Endodermal cell (in vitro differentiated cells): ENCODE results near the gene PSORS1C2. TPM values are rescaled to one million over a fixed set of nuclear protein-coding genes. Genes with fewer than 3 reads are reported as not detected.

ENCODE experiments used
- DNase-seq: peaks from one replicate; pipeline ENCODE4 v3.0.0-alpha.2; 2017
- H3K27ac ChIP-seq: 2 replicates; pipeline ENCODE4 v1.5.1; 2013; ENCODE audit warnings: mild to moderate bottlenecking, low read depth, low read length, moderate library complexity
- H3K27me3 ChIP-seq: 2 replicates; pipeline ENCODE4 v1.6.1; 2013; ENCODE audit warnings: mild to moderate bottlenecking, low read length, moderate library complexity; ENCODE audit not compliant: insufficient read depth, control insufficient read depth, poor library complexity, severe bottlenecking
- H3K36me3 ChIP-seq: 2 replicates; pipeline ENCODE4 v1.7.0; 2013; ENCODE audit warnings: mild to moderate bottlenecking, low read length, moderate library complexity; ENCODE audit not compliant: control insufficient read depth, insufficient read depth
- H3K4me1 ChIP-seq: one replicate; pipeline ENCODE4 v1.7.0; 2013; ENCODE audit warnings: low read length; ENCODE audit not compliant: control insufficient read depth, insufficient read depth
- H3K4me3 ChIP-seq: 2 replicates; pipeline ENCODE4 v1.5.1; 2013; ENCODE audit warnings: mild to moderate bottlenecking, low read length, moderate library complexity
- H3K9ac ChIP-seq: 2 replicates; pipeline ENCODE4 v1.6.1; 2013; ENCODE audit warnings: mild to moderate bottlenecking, low read length, moderate library complexity; ENCODE audit not compliant: poor library complexity, severe bottlenecking; ENCODE audit errors: extremely low read depth
- H3K9me3 ChIP-seq: 2 replicates; pipeline ENCODE4 v1.6.1; 2013; ENCODE audit warnings: mild to moderate bottlenecking, low read length, moderate library complexity; ENCODE audit not compliant: control insufficient read depth
- H3K27ac Mint-ChIP-seq: 2 replicates; pipeline ENCODE4 v1.8.0; 2020; ENCODE audit warnings: mixed read lengths
- H3K27me3 Mint-ChIP-seq: 2 replicates; pipeline ENCODE4 v1.8.0; 2021; ENCODE audit warnings: mild to moderate bottlenecking, mixed read lengths; ENCODE audit not compliant: insufficient read depth
- H3K36me3 Mint-ChIP-seq: 2 replicates; pipeline ENCODE4 v1.8.0; 2020; ENCODE audit warnings: low read depth, mixed read lengths
- H3K4me1 Mint-ChIP-seq: 2 replicates; pipeline ENCODE4 v1.8.0; 2020; ENCODE audit warnings: mixed read lengths
- H3K4me3 Mint-ChIP-seq: 2 replicates; pipeline ENCODE4 v1.8.0; 2020; ENCODE audit warnings: mild to moderate bottlenecking, moderate library complexity, mixed read lengths
- H3K9me3 Mint-ChIP-seq: 2 replicates; pipeline ENCODE4 v1.8.0; 2020; ENCODE audit warnings: mild to moderate bottlenecking, mixed read lengths
- CTCF ChIP-seq: fragments of 200-600 bp; sonication (generic); conservative IDR thresholded peaks from 2 replicates; pipeline ENCODE4 v1.5.0; 2021; ENCODE audit warnings: antibody characterized with exemption, mild to moderate bottlenecking
- WGBS, 2 experiments: methylation state at CpG; one replicate each; pipeline versions ENCODE4 v1.1.5 to v1.1.7; 2013; ENCODE audit warnings: missing lambda C conversion rate in 2 of 2, mixed read lengths in 1 of 2; ENCODE audit not compliant: insufficient coverage in 1 of 2, insufficient read length in 1 of 2; 5-methylcytosine and 5-hydroxymethylcytosine counted together
- total RNA-seq, 2 donors: library from RNA; stranded (reverse); fragmentation: NEBNext Ultra II Directional in 1 of 2; extraction: Animal tissue kit (Norgen Biotek cat#: 25700) in 1 of 2; gene quantifications; 2 replicates in 1 of 2; 3 replicates in 1 of 2; pipeline ENCODE4 v1.2.1, GENCODE V29; 2021

The PSORS1C2 gene
- total RNA-seq, 2 donors from 2014 or later: not detected

GRCh38 chr6:31142361-31142761, 3.5 kb upstream of the PSORS1C2 start:
- Histone ChIP-seq H3K4me1 (no peaks in the 10 kb centered on the region), H3K27ac (no peak overlapping the region), H3K9me3 (no peaks in the 10 kb centered on the region), H3K9ac (no peak overlapping the region), H3K4me3 (no peak overlapping the region), H3K27me3 (no peaks in the 10 kb centered on the region), H3K36me3 (peaks cover 10% of the 10 kb centered on the region)
- Mint-ChIP-seq H3K4me3 (no peak overlapping the region), H3K27me3 (peaks cover 7% of the 10 kb centered on the region), H3K9me3 (no peaks in the 10 kb centered on the region), H3K36me3 (peaks cover 34% of the 10 kb centered on the region), H3K27ac (no peak overlapping the region), H3K4me1 (peaks cover 17% of the 10 kb centered on the region)
- TF ChIP-seq CTCF: no peak
- 70 to 78% methylated on average over 2 of the region's 2 CpGs for whole genome bisulfite sequencing, 2 experiments
- peak; percentile 55 for DNase-seq

- DNase-seq: no peak
- no peak overlapping the region for H3K4me3 Mint-ChIP-seq
- TF ChIP-seq CTCF: no peak
- peaks cover 26% of the 10 kb centered on the region for H3K36me3 Mint-ChIP-seq
- H3K27ac ChIP-seq: no peak overlapping the region
- H3K27me3 ChIP-seq: no peaks in the 10 kb centered on the region
- 88 to 92% methylated on average over 9 to 15 of the region's 15 CpGs for WGBS, 2 experiments
- peaks cover 7% of the 10 kb centered on the region for H3K27me3 Mint-ChIP-seq
- no peaks in the 10 kb centered on the region for H3K4me1 ChIP-seq
- H3K9ac ChIP-seq: no peak overlapping the region
- H3K4me3 ChIP-seq: no peak overlapping the region
- peaks cover 17% of the 10 kb centered on the region for H3K4me1 Mint-ChIP-seq
- H3K9me3 Mint-ChIP-seq: no peaks in the 10 kb centered on the region
- no peaks in the 10 kb centered on the region for H3K9me3 ChIP-seq
- H3K36me3 ChIP-seq: peaks cover 10% of the 10 kb centered on the region
- no peak overlapping the region for H3K27ac Mint-ChIP-seq
These were observed 1.8 kb upstream of the PSORS1C2 start for GRCh38 chr6:31140643-31141042.

GRCh38 chr6:31139599-31139998, 733 bp upstream of the PSORS1C2 start:
- no peak for TF ChIP-seq CTCF
- Histone ChIP-seq H3K4me1 (no peaks in the 10 kb centered on the region), H3K27ac (no peak overlapping the region), H3K36me3 (peaks cover 10% of the 10 kb centered on the region), H3K27me3 (no peaks in the 10 kb centered on the region), H3K9ac (no peak overlapping the region), H3K4me3 (no peak overlapping the region), H3K9me3 (no peaks in the 10 kb centered on the region)
- Mint-ChIP-seq H3K9me3 (no peaks in the 10 kb centered on the region), H3K27me3 (peaks cover 7% of the 10 kb centered on the region), H3K27ac (peak overlapping the region; percentile 56), H3K36me3 (peaks cover 16% of the 10 kb centered on the region), H3K4me1 (peaks cover 17% of the 10 kb centered on the region), H3K4me3 (no peak overlapping the region)
- peak; percentile 86 for DNase-seq
- WGBS, 2 experiments: 31 to 36% methylated on average over 4 of the region's 4 CpGs
